ENCODE results near the gene STH. TPM values are rescaled to one million over a fixed set of nuclear protein-coding genes. Genes with fewer than 3 reads are reported as not detected.

STH gene
- total and polyA plus RNA-seq, 2 experiments from 2014 or later = 0.55 TPM; not detected in 1

- no peaks in the 10 kb centered on the region for H3K36me3 ChIP-seq (ENCODE audit: insufficient read depth)
- H3K27me3 Mint-ChIP-seq (ENCODE audit: insufficient read depth, low read depth, poor library complexity) = peaks cover 5% of the 10 kb centered on the region
These were observed 29.3 kb upstream of the STH start for GRCh38 chr17:45969726-45970125.

More at GRCh38 chr17:45969726-45970125, 29.3 kb upstream of the STH start:
- no peak overlapping the region for H3K4me2 ChIP-seq
- H3K36me3 Mint-ChIP-seq (ENCODE audit: low read depth) = no peaks in the 10 kb centered on the region
- H3K27ac Mint-ChIP-seq = no peak overlapping the region
- TF ChIP-seq CTCF (conservative IDR thresholded peaks at IDR 0.05; ENCODE audit: low read depth in 2 of 2) (no peak), POLR2AphosphoS5 (IDR thresholded peaks at IDR 0.05; ENCODE audit: low read depth) (no peak), CREB1 (CRISPR knock-in tag; IDR thresholded peaks at IDR 0.05; ENCODE audit: low read depth) (no peak), EZH2phosphoT487 (IDR thresholded peaks at IDR 0.05; ENCODE audit: unreplicated experiment) (no peak), EZH2 (IDR thresholded peaks at IDR 0.05; ENCODE audit: low read depth, unreplicated experiment) (no peak), REST (IDR thresholded peaks at IDR 0.05; ENCODE audit: unreplicated experiment) (no peak), JUNB (IDR thresholded peaks at IDR 0.05; ENCODE audit: unreplicated experiment) (no peak), STAT1 (IDR thresholded peaks at IDR 0.05; ENCODE audit: unreplicated experiment) (no peak), ZNF114 (CRISPR knock-in tag; IDR thresholded peaks at IDR 0.05) (no peak), ETS1 (IDR thresholded peaks at IDR 0.05) (no peak), ZNF331 (CRISPR knock-in tag; IDR thresholded peaks at IDR 0.05; ENCODE audit: low read depth) (no peak), NANOG (IDR thresholded peaks at IDR 0.05; ENCODE audit: borderline replicate concordance) (no peak)
- TF ChIP-seq, protein P1, sequence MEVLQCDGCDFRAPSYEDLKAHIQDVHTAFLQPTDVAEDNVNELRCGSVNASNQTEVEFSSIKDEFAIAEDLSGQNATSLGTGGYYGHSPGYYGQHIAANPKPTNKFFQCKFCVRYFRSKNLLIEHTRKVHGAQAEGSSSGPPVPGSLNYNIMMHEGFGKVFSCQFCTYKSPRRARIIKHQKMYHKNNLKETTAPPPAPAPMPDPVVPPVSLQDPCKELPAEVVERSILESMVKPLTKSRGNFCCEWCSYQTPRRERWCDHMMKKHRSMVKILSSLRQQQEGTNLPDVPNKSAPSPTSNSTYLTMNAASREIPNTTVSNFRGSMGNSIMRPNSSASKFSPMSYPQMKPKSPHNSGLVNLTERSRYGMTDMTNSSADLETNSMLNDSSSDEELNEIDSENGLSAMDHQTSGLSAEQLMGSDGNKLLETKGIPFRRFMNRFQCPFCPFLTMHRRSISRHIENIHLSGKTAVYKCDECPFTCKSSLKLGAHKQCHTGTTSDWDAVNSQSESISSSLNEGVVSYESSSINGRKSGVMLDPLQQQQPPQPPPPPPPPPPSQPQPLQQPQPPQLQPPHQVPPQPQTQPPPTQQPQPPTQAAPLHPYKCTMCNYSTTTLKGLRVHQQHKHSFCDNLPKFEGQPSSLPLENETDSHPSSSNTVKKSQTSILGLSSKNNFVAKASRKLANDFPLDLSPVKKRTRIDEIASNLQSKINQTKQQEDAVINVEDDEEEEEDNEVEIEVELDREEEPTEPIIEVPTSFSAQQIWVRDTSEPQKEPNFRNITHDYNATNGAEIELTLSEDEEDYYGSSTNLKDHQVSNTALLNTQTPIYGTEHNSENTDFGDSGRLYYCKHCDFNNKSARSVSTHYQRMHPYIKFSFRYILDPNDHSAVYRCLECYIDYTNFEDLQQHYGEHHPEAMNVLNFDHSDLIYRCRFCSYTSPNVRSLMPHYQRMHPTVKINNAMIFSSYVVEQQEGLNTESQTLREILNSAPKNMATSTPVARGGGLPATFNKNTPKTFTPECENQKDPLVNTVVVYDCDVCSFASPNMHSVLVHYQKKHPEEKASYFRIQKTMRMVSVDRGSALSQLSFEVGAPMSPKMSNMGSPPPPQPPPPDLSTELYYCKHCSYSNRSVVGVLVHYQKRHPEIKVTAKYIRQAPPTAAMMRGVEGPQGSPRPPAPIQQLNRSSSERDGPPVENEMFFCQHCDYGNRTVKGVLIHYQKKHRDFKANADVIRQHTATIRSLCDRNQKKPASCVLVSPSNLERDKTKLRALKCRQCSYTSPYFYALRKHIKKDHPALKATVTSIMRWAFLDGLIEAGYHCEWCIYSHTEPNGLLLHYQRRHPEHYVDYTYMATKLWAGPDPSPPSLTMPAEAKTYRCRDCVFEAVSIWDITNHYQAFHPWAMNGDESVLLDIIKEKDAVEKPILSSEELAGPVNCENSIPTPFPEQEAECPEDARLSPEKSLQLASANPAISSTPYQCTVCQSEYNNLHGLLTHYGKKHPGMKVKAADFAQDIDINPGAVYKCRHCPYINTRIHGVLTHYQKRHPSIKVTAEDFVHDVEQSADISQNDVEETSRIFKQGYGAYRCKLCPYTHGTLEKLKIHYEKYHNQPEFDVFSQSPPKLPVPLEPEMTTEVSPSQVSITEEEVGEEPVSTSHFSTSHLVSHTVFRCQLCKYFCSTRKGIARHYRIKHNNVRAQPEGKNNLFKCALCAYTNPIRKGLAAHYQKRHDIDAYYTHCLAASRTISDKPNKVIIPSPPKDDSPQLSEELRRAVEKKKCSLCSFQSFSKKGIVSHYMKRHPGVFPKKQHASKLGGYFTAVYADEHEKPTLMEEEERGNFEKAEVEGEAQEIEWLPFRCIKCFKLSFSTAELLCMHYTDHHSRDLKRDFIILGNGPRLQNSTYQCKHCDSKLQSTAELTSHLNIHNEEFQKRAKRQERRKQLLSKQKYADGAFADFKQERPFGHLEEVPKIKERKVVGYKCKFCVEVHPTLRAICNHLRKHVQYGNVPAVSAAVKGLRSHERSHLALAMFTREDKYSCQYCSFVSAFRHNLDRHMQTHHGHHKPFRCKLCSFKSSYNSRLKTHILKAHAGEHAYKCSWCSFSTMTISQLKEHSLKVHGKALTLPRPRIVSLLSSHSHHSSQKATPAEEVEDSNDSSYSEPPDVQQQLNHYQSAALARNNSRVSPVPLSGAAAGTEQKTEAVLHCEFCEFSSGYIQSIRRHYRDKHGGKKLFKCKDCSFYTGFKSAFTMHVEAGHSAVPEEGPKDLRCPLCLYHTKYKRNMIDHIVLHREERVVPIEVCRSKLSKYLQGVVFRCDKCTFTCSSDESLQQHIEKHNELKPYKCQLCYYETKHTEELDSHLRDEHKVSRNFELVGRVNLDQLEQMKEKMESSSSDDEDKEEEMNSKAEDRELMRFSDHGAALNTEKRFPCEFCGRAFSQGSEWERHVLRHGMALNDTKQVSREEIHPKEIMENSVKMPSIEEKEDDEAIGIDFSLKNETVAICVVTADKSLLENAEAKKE (CRISPR knock-in tag; IDR thresholded peaks at IDR 0.05) = no peak
- no peak for DNase-seq (ENCODE audit: low spot score)
- no peaks in the 10 kb centered on the region for H3F3A ChIP-seq (replicated peaks; ENCODE audit: low read depth)
- H3K79me2 ChIP-seq (replicated peaks; ENCODE audit: insufficient read depth) = no peaks in the 10 kb centered on the region
- no peaks in the 10 kb centered on the region; the same call in 2 of the 3 replicates for H3K9me3 Mint-ChIP-seq
- H3K4me1 Mint-ChIP-seq = no peaks in the 10 kb centered on the region
- H3K9me2 ChIP-seq (ENCODE audit: insufficient read depth) = 0 out of 2 replicates have a peak, but pooled peaks cover 16% of the 10 kb centered on the region
- no peak for ATAC-seq
- no peaks in the 10 kb centered on the region for H3K4me1 ChIP-seq (ENCODE audit: insufficient read depth)
- H4K20me1 ChIP-seq (replicated peaks; ENCODE audit: insufficient read depth) = no peaks in the 10 kb centered on the region
- H3K4me3 Mint-ChIP-seq = no peak overlapping the region
- no peak overlapping the region for H2AFZ ChIP-seq
- 0 out of 2 replicates have a peak, but pooled peaks cover 2% of the 10 kb centered on the region for H3K27me3 ChIP-seq (ENCODE audit: insufficient read depth)
- no peak overlapping the region for H3K27ac ChIP-seq (ENCODE audit: low read depth)
- no peak overlapping the region for H3K4me3 ChIP-seq

All from GM23338 (cell line).